K562 (cell line): ENCODE data around the gene WNT7A. TPM values are rescaled to one million over a fixed set of nuclear protein-coding genes. Genes with fewer than 3 reads are reported as not detected.

Experiments
- ATAC-seq: fragments of 200-7000 bp; cut with Tn5 transposase; 3 replicates; pipeline ENCODE4 v1.9.1; 2020; ENCODE audit warnings: moderate library complexity
- BruUV-seq: library from RNA; stranded (reverse); fragments of 400-500 nt; replicated peaks from 2 replicates; lab custom pipeline; 2021; lab: Mats Ljungman, UMichigan
- CTCF ChIA-PET: fragments of 300-600 bp; formaldehyde crosslinking; extraction: SDS; loops from one replicate; lab custom pipeline; 2021; ENCODE audit warnings: low intra/inter-chr PET ratio; lab: Yijun Ruan, JAX
- POLR2A ChIA-PET: fragments of 300-600, 350-650 bp; sonication (Branson Sonifier 250); formaldehyde crosslinking; extraction: SDS; loops from one replicate; lab custom pipeline; 2021; ENCODE audit warnings: antibody characterized with exemption, inconsistent platforms; lab: Yijun Ruan, JAX
- DNase-seq, 4 experiments: peaks; one replicate each; pipeline versions ENCODE4 v3.0.0 to v3.0.0-alpha.2; 2011 to 2018; ENCODE audit warnings: low spot score in 3 of 4, mixed read lengths in 3 of 4; ENCODE audit errors: extremely low read depth in 1 of 4
- FAIRE-seq: peaks from 2 replicates; lab custom pipeline; 2011; peaks lifted over from hg19 to GRCh38; lab: Jason Lieb, UNC
- H2AFZ ChIP-seq: 2 replicates; pipeline ENCODE4 v1.6.0; 2011; ENCODE audit warnings: low read depth, low read length, control low read depth, inconsistent platforms
- H3K27ac ChIP-seq: fragments of 200-600 bp; 3 replicates; pipeline ENCODE4 v1.8.0; 2011; ENCODE audit warnings: low read depth, mild to moderate bottlenecking, control low read depth, inconsistent platforms, low read length, moderate library complexity, mixed read lengths; ENCODE audit errors: extremely low read depth
- H3K27me3 ChIP-seq, 2 experiments: fragments of 300-600 bp in 1 of 2; 2 replicates in 1 of 2; 3 replicates in 1 of 2; pipeline versions ENCODE4 v1.6.0 to v1.8.0; 2011; ENCODE audit warnings: inconsistent platforms in 2 of 2, low read length in 2 of 2, mild to moderate bottlenecking in 1 of 2, mixed read lengths in 1 of 2, moderate library complexity in 1 of 2; ENCODE audit not compliant: control insufficient read depth in 2 of 2, insufficient read depth in 2 of 2
- H3K36me3 ChIP-seq: fragments of 300-600 bp; 3 replicates; pipeline ENCODE4 v1.8.0; 2011; ENCODE audit warnings: mild to moderate bottlenecking, low read length, inconsistent platforms; ENCODE audit not compliant: control insufficient read depth, insufficient read depth
- H3K4me1 ChIP-seq, 2 experiments: fragments of 200-600 bp in 1 of 2; replicated peaks in 1 of 2; 2 replicates in 1 of 2; 3 replicates in 1 of 2; pipeline versions ENCODE4 v1.5.1 to v1.8.0; 2011; ENCODE audit warnings: inconsistent platforms in 2 of 2, low read length in 2 of 2, mild to moderate bottlenecking in 1 of 2, mixed read lengths in 1 of 2, moderate library complexity in 1 of 2; ENCODE audit not compliant: control insufficient read depth in 2 of 2, insufficient read depth in 2 of 2
- H3K4me2 ChIP-seq: 2 replicates; pipeline ENCODE4 v1.6.1; 2011; ENCODE audit warnings: low read length, control low read depth, inconsistent platforms, mixed read lengths; ENCODE audit not compliant: insufficient read depth
- H3K4me3 ChIP-seq: fragments of 200-600 bp; sonication (generic), shearing (Covaris generic); 2 replicates; pipeline ENCODE4 v1.5.1; 2016; ENCODE audit warnings: control low read depth, inconsistent platforms
- H3K79me2 ChIP-seq: fragments of 200-600 bp; 3 replicates; pipeline ENCODE4 v1.8.0; 2011; ENCODE audit warnings: low read length, inconsistent platforms; ENCODE audit not compliant: control insufficient read depth, insufficient read depth
- H3K9ac ChIP-seq, 2 experiments: 2 replicates each; pipeline versions ENCODE4 v1.6.0 to v1.6.1; 2011; ENCODE audit warnings: low read depth in 2 of 2, low read length in 2 of 2, control low read depth in 1 of 2, inconsistent platforms in 1 of 2, mild to moderate bottlenecking in 1 of 2, mixed read lengths in 1 of 2; ENCODE audit not compliant: insufficient read depth in 1 of 2
- H3K9me1 ChIP-seq: one replicate; pipeline ENCODE4 v1.6.0; 2011; ENCODE audit warnings: inconsistent platforms, mild to moderate bottlenecking, low read length, moderate library complexity; ENCODE audit not compliant: control insufficient read depth, insufficient read depth
- H3K9me3 ChIP-seq: replicated peaks from 2 replicates; pipeline ENCODE4 v1.5.1; 2011; ENCODE audit warnings: low read depth, low read length, inconsistent platforms; ENCODE audit not compliant: control insufficient read depth, insufficient read depth
- H4K20me1 ChIP-seq: replicated peaks from 2 replicates; pipeline ENCODE4 v1.6.1; 2011; ENCODE audit warnings: low read length, inconsistent platforms, mixed read lengths; ENCODE audit not compliant: control insufficient read depth, insufficient read depth
- ATF6 ChIP-seq: sonication (generic); formaldehyde crosslinking; IDR thresholded peaks from 2 replicates; pipeline ENCODE4 v1.4.0; 2020; ENCODE audit warnings: mild to moderate bottlenecking, missing genetic modification reagents
- CREB1 ChIP-seq, 2 experiments: sonication (generic) in 1 of 2; formaldehyde crosslinking in 1 of 2; IDR thresholded peaks; 2 replicates each; pipeline versions ENCODE4 v1.6.1 to v1.8.0; 2012 to 2022; ENCODE audit warnings: inconsistent platforms in 1 of 2, mild to moderate bottlenecking in 1 of 2, missing genetic modification reagents in 1 of 2, moderate library complexity in 1 of 2
- GABPA ChIP-seq: fragments of 200-800 bp; sonication (Bioruptor generic); conservative IDR thresholded peaks from 2 replicates; pipeline ENCODE4 v1.6.1; 2016; ENCODE audit warnings: low read depth, missing genetic modification characterization, missing compliant biosample characterization
- ID3 ChIP-seq, 2 experiments: fragments of 250-450 bp in 1 of 2; fragments of 450-650 bp in 1 of 2; sonication (Bioruptor Pico) in 1 of 2; IDR thresholded peaks; 2 replicates each; pipeline versions ENCODE4 v1.6.1 to v1.8.0; 2016 to 2021; ENCODE audit warnings: mild to moderate bottlenecking in 2 of 2, moderate library complexity in 2 of 2, missing compliant biosample characterization in 1 of 2, missing genetic modification characterization in 1 of 2
- KDM2B ChIP-seq: fragments of 250-450 bp; sonication (Bioruptor Pico); IDR thresholded peaks from 2 replicates; pipeline ENCODE4 v1.8.0; 2021; ENCODE audit warnings: mild to moderate bottlenecking, moderate library complexity
- SMARCA5 ChIP-seq: fragments of 450-650 bp; IDR thresholded peaks from 2 replicates; pipeline ENCODE4 v1.6.1; 2016
- ZNF175 ChIP-seq: fragments of 200-800 bp; sonication (Bioruptor generic); IDR thresholded peaks from 2 replicates; pipeline ENCODE4 v1.6.1; 2016; ENCODE audit warnings: low read depth, mild to moderate bottlenecking, missing genetic modification characterization, missing compliant biosample characterization
- ZNF584 ChIP-seq: fragments of 200-800 bp; sonication (Bioruptor generic); IDR thresholded peaks from 2 replicates; pipeline ENCODE4 v1.6.1; 2016; ENCODE audit warnings: low read depth, mild to moderate bottlenecking, missing genetic modification characterization, missing compliant biosample characterization
- ZNF766 ChIP-seq: fragments of 200-800 bp; sonication (Bioruptor generic); conservative IDR thresholded peaks from 2 replicates; pipeline ENCODE4 v1.6.1; 2016; ENCODE audit warnings: missing genetic modification characterization, missing compliant biosample characterization
- in situ Hi-C: fragments of 300-500 bp; cut with MboI; formaldehyde crosslinking; loops from 4 replicates; pipeline ENCODE4 v1.15.0; 2018; ENCODE audit warnings: inconsistent platforms, mixed read lengths
- intact Hi-C: fragments of 100-400 bp; cut with micrococcal nuclease; formaldehyde crosslinking; loops from 2 replicates; pipeline ENCODE4 v1.14.2; 2022
- polyA plus RNA-seq, 8 experiments: library from polyadenylated mRNA; depleted of rRNA in 4 of 8; stranded (reverse) in 5 of 8; unstranded in 3 of 8; fragments of >200 nt; fragmentation: Nextera tagmentation in 2 of 8; fragmentation: Illumina TruSeq in 1 of 8; extraction: Ambion mirVana in 2 of 8; extraction: Trizol in 1 of 8; gene quantifications; 2 replicates each; pipeline versions ENCODE4 v1.2.1 to v1.2.3, GENCODE V29; 2011 to 2014; ENCODE audit warnings: inconsistent platforms in 1 of 8, missing spikeins in 1 of 8
- total RNA-seq, 7 experiments: library from RNA; depleted of rRNA in 6 of 7; stranded (reverse); fragments of >200 nt in 6 of 7; fragmentation: Illumina TruSeq in 2 of 7; extraction: Trizol in 2 of 7; gene quantifications; 2 replicates each; pipeline versions ENCODE4 v1.2.1 to v1.2.3, GENCODE V29; 2011 to 2021; ENCODE audit warnings: low replicate concordance in 1 of 7
- TF ChIP-seq, protein P1 (sequence below), 2 experiments: fragments of 450-650 bp; IDR thresholded peaks; 2 replicates each; pipeline ENCODE4 v1.6.1; 2016; ENCODE audit warnings: mild to moderate bottlenecking in 2 of 2, borderline replicate concordance in 1 of 2, low read depth in 1 of 2, moderate library complexity in 1 of 2

The WNT7A gene
- total and polyA plus RNA-seq, 9 of the 15 experiments (the other 6 are each of a cell fraction or from before 2014, with no cell fraction given), result 0.03 TPM; not detected in 8

GRCh38 chr3:13891017-13891392 lies 11.1 kb upstream of the WNT7A start:
- Histone ChIP-seq H3K4me3 (no peak overlapping the region), H3K36me3 (no peaks in the 10 kb centered on the region), H3K9me1 (no peaks in the 10 kb centered on the region), H3K9me3 (no peaks in the 10 kb centered on the region), H3K4me2 (peak overlapping the region; percentile 56), H2AFZ (peak overlapping the region; percentile 66), H3K27me3 (peaks cover 0 to 18% of the 10 kb centered on the region in 2 experiments; a peak in 3 of 5 replicates), H3K27ac (peak overlapping the region; percentile 24; the same call in 1 of the 3 replicates), H3K9ac (peak overlapping the region; percentile 5 to 82; a peak in 3 of 4 replicates), H3K4me1 (peaks cover 18 to 24% of the 10 kb centered on the region in 2 experiments), H4K20me1 (no peaks in the 10 kb centered on the region), H3K79me2 (no peaks in the 10 kb centered on the region)
- FAIRE-seq (no peak), DNase-seq (no peak), ATAC-seq (no peak)
- ChIA-PET POLR2A (interaction anchor here (0.6 kb wide), 1 partner anchor 206 kb away, joined by 3 read pairs; no protein-coding TSS in a partner anchor), CTCF (interaction anchor here (1.2 kb wide), 1 partner anchor 233 kb away, joined by 3 read pairs; no protein-coding TSS in a partner anchor)
- intact Hi-C loops, result loop anchor here (10.0 kb wide), 4 partner anchors 374 to 604 kb away; no protein-coding TSS in a partner anchor
- in situ Hi-C loops, result no loop called here
- BruUV-seq, result no TSS peak
- TF ChIP-seq ID3 (CRISPR knock-in tag; IDR thresholded peaks at IDR 0.05) (no peak), ID3 (tag; IDR thresholded peaks at IDR 0.05) (0 out of 2 replicates have a peak, but pooled peaks have one; percentile 4), ZNF766 (CRISPR knock-in tag) (no peak), ZNF584 (0 out of 2 replicates have a peak, but pooled peaks have one; percentile 5), SMARCA5 (no peak), ZNF175 (CRISPR knock-in tag) (no peak), CREB1 (IDR thresholded peaks at IDR 0.05) (no peak), CREB1 (CRISPR knock-in tag; IDR thresholded peaks at IDR 0.05) (no peak), KDM2B (CRISPR knock-in tag) (no peak), GABPA (tag) (peak; percentile 22; the same call in 1 of the 2 replicates), ATF6 (0 out of 2 replicates have a peak, but pooled peaks have one; percentile 14)
- TF ChIP-seq, protein P1, sequence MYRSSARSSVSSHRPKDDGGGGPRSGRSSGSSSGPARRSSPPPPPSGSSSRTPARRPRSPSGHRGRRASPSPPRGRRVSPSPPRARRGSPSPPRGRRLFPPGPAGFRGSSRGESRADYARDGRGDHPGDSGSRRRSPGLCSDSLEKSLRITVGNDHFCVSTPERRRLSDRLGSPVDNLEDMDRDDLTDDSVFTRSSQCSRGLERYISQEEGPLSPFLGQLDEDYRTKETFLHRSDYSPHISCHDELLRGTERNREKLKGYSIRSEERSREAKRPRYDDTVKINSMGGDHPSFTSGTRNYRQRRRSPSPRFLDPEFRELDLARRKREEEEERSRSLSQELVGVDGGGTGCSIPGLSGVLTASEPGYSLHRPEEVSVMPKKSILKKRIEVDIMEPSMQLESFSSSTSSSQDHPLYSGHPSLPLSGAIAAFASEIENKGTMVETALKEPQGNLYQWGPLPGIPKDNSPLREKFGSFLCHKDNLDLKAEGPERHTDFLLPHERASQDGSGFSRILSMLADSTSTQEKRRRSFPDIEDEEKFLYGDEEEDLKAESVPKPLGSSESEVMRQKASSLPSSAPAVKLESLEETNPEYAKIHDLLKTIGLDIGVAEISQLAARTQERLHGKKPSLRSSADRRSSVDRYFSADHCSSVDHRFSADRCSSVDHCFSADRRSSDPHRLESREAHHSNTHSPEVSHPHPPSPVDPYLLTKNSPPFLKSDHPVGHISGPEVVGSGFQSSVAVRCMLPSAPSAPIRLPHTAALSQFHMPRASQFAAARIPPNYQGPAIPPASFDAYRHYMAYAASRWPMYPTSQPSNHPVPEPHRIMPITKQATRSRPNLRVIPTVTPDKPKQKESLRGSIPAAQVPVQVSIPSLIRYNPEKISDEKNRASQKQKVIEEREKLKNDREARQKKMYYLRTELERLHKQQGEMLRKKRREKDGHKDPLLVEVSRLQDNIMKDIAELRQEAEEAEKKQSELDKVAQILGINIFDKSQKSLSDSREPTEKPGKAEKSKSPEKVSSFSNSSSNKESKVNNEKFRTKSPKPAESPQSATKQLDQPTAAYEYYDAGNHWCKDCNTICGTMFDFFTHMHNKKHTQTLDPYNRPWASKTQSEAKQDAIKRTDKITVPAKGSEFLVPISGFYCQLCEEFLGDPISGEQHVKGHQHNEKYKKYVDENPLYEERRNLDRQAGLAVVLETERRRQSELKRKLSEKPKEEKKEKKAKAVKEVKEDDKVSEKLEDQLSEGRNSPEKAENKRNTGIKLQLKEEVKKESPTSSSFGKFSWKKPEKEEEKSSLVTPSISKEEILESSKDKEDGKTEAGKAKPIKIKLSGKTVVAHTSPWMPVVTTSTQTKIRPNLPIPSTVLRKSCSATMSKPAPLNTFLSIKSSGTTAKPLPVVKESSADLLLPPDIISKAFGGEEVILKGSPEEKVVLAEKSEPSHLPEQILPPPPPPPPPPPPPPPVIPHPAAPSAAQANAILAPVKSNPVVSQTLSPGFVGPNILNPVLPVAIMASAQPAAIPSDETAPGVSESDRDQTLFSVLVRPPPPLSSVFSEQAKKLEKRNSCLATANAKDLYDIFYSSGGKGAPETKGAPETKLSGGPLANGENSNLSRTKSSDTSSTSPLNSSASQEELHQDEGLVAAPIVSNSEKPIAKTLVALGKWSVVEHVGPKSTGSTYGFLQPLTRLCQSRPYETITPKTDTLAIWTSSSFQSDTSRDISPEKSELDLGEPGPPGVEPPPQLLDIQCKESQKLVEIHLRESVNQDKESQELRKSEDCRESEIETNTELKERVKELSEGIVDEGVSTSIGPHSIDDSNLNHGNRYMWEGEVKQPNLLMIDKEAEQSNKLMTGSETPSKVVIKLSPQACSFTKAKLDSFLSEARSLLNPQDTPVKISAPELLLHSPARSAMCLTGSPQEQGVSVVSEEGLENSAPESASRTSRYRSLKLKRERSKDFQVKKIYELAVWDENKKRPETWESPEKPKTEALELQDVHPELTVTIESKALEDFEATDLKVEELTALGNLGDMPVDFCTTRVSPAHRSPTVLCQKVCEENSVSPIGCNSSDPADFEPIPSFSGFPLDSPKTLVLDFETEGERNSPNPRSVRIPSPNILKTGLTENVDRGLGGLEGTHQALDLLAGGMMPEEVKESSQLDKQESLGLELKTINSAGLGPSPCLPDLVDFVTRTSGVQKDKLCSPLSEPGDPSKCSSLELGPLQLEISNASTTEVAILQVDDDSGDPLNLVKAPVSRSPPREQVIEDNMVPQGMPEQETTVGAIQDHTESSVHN (IDR thresholded peaks at IDR 0.05; ENCODE audit: borderline replicate concordance in 1 of 2, low read depth in 1 of 2), result no peak
